PC-3 (cell line): Measurements from ENCODE around the gene LYPD3. TPM values are rescaled to one million over a fixed set of nuclear protein-coding genes. Genes with fewer than 3 reads are reported as not detected.

Source experiments
- ATAC-seq: fragments of 200-7000 bp; cut with Tn5 transposase; 2 replicates; pipeline ENCODE4 v1.9.1; 2020; ENCODE audit warnings: mild to moderate bottlenecking, moderate library complexity
- BruUV-seq: library from RNA; stranded (reverse); fragments of 400-500 nt; replicated peaks from 2 replicates; lab custom pipeline; 2021; lab: Mats Ljungman, UMichigan
- CTCF ChIA-PET: fragments of 300-600 bp; sonication (Branson Sonifier 250); formaldehyde crosslinking; loops from one replicate; lab custom pipeline; 2022; ENCODE audit warnings: antibody characterized with exemption; lab: Charles Lee
- POLR2A ChIA-PET: fragments of 300-600 bp; sonication (Branson Sonifier 250); formaldehyde crosslinking; loops from one replicate; lab custom pipeline; 2022; ENCODE audit warnings: antibody characterized with exemption; ENCODE audit not compliant: unreplicated experiment; lab: Charles Lee
- DNase-seq: peaks from one replicate; pipeline ENCODE4 v3.0.0-alpha.2; 2015
- H2AFZ ChIP-seq: fragments of 300-600 bp; sonication (generic); 2 replicates; pipeline ENCODE4 v1.6.0; 2016; ENCODE audit warnings: antibody characterized with exemption, low read length
- H3F3A ChIP-seq: fragments of 300-600 bp; sonication (generic); one replicate; pipeline ENCODE4 v1.6.0; 2017; ENCODE audit warnings: antibody characterized with exemption, low read length, control low read depth, mild to moderate bottlenecking; ENCODE audit not compliant: unreplicated experiment
- H3K27ac ChIP-seq: fragments of 300-600 bp; sonication (generic); 2 replicates; pipeline ENCODE4 v1.5.1; 2016; ENCODE audit warnings: mild to moderate bottlenecking, low read length
- H3K27me3 ChIP-seq: fragments of 300-600 bp; sonication (generic); 2 replicates; pipeline ENCODE4 v1.6.1; 2016; ENCODE audit warnings: low read length, mixed read lengths
- H3K36me3 ChIP-seq: fragments of 300-600 bp; sonication (generic); 2 replicates; pipeline ENCODE4 v1.6.1; 2016; ENCODE audit warnings: low read depth, mixed run types, low read length, mixed read lengths
- H3K4me1 ChIP-seq: fragments of 300-600 bp; sonication (generic); 2 replicates; pipeline ENCODE4 v1.5.1; 2016; ENCODE audit warnings: low read length; ENCODE audit not compliant: insufficient read depth
- H3K4me2 ChIP-seq: fragments of 300-600 bp; sonication (generic); 2 replicates; pipeline ENCODE4 v1.6.0; 2016; ENCODE audit warnings: low read length
- H3K4me3 ChIP-seq: fragments of 300-600 bp; sonication (generic); 2 replicates; pipeline ENCODE4 v1.5.1; 2016; ENCODE audit warnings: mild to moderate bottlenecking, low read length, mixed read lengths
- H3K79me2 ChIP-seq: fragments of 300-600 bp; sonication (generic); 2 replicates; pipeline ENCODE4 v1.6.1; 2017; ENCODE audit warnings: low read length, mixed read lengths
- H3K9ac ChIP-seq: fragments of 300-600 bp; sonication (generic); 2 replicates; pipeline ENCODE4 v1.6.0; 2016; ENCODE audit warnings: mild to moderate bottlenecking, low read length
- H3K9me2 ChIP-seq: fragments of 300-600 bp; sonication (generic); replicated peaks from 2 replicates; pipeline ENCODE4 v1.6.1; 2016; ENCODE audit warnings: mixed run types, low read length, mixed read lengths
- H3K9me3 ChIP-seq: fragments of 300-600 bp; sonication (generic); 2 replicates; pipeline ENCODE4 v1.6.1; 2016; ENCODE audit warnings: low read length, mixed read lengths
- H4K20me1 ChIP-seq: fragments of 300-600 bp; sonication (generic); 2 replicates; pipeline ENCODE4 v1.6.1; 2016; ENCODE audit warnings: low read length, mixed read lengths
- EZH2 ChIP-seq: fragments of 300-600 bp; sonication (generic); IDR thresholded peaks from one replicate; pipeline ENCODE4 v1.6.1; 2017; ENCODE audit warnings: antibody characterized with exemption, mild to moderate bottlenecking, low read length; ENCODE audit not compliant: unreplicated experiment
- EZH2phosphoT487 ChIP-seq: fragments of 300-600 bp; sonication (generic); IDR thresholded peaks from 2 replicates; pipeline ENCODE4 v1.6.1; 2018; ENCODE audit warnings: mild to moderate bottlenecking, antibody characterized with exemption, low read length, borderline replicate concordance
- intact Hi-C: fragments of 100-400 bp; cut with micrococcal nuclease; formaldehyde crosslinking; loops from 2 replicates; pipeline ENCODE4 v1.9.0; 2023
- total RNA-seq: library from RNA; depleted of rRNA; stranded (reverse); fragments of >200 nt; gene quantifications from 2 replicates; pipeline ENCODE4 v1.2.3, GENCODE V29; 2014
- TF ChIP-seq, protein P1 (sequence below): fragments of 300-600 bp; sonication (generic); conservative IDR thresholded peaks from 2 replicates; pipeline ENCODE4 v1.5.1; 2017; ENCODE audit warnings: antibody characterized with exemption, low read depth, mild to moderate bottlenecking, low read length

Gene LYPD3
- total RNA-seq, 1 experiment from 2014 or later = 16.8 TPM

DNA sequence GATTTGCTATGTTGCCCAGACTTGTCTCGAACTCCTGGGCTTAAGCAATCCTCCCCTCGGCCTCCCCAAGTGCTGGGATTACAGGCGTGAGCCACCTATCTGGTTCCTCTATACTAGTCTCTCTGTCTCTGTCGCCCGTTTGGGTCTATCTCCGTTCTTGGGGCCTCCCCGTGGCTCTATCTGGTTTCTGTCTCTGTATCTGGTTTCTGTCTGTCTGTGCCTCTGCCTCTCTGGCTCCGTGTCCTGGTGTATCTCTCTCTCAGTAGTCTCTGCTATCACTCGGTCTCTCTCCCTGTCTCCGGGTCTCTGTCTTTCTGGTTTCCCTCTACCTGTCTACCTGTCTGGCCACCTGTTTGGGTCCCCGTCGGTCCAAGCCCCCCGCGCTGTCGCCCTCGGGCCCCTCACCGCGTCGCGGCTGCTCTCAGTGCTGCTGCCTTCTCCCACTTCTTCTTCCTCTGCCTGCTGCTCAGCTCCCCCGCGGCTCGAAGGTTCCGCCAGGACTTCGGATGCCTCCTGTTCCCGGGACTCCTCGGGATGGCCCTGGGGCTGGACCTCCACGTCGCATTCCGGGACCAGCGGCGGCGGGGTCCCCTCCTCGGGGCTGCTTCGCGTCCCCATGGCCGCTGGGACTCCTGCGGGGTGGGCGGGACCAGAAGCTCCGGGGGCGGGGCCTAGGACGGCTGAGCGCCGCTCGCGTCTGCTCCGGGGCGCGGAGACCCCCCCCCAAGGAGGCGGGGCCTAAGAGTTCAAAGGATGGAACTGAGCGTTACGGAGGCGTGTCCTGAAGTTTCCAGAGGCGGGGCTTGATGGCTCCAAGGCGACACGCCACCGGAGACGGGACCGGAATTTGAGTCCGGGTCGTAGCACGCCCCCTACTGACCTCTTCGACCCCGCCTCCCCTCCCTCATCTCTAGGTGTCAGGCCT lies 38.4 kb upstream of the LYPD3 start:
- Histone ChIP-seq H3K79me2 (no peaks in the 10 kb centered on the region), H3F3A (no peaks in the 10 kb centered on the region), H3K4me2 (peak overlapping the region; percentile 97), H3K27me3 (no peaks in the 10 kb centered on the region), H4K20me1 (no peaks in the 10 kb centered on the region), H3K9me3 (no peaks in the 10 kb centered on the region), H3K4me1 (0 out of 2 replicates have a peak, but pooled peaks cover 9% of the 10 kb centered on the region), H3K27ac (no peak overlapping the region), H3K9me2 (no peaks in the 10 kb centered on the region), H2AFZ (peak overlapping the region; percentile 99), H3K36me3 (no peaks in the 10 kb centered on the region), H3K9ac (peak overlapping the region; percentile 69), H3K4me3 (peak overlapping the region; percentile 84)
- no peak for TF ChIP-seq EZH2
- TF ChIP-seq, protein P1, sequence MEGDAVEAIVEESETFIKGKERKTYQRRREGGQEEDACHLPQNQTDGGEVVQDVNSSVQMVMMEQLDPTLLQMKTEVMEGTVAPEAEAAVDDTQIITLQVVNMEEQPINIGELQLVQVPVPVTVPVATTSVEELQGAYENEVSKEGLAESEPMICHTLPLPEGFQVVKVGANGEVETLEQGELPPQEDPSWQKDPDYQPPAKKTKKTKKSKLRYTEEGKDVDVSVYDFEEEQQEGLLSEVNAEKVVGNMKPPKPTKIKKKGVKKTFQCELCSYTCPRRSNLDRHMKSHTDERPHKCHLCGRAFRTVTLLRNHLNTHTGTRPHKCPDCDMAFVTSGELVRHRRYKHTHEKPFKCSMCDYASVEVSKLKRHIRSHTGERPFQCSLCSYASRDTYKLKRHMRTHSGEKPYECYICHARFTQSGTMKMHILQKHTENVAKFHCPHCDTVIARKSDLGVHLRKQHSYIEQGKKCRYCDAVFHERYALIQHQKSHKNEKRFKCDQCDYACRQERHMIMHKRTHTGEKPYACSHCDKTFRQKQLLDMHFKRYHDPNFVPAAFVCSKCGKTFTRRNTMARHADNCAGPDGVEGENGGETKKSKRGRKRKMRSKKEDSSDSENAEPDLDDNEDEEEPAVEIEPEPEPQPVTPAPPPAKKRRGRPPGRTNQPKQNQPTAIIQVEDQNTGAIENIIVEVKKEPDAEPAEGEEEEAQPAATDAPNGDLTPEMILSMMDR = no peak; the same call in 1 of the 2 replicates
- no peak for TF ChIP-seq EZH2phosphoT487
- no TSS peak for BruUV-seq
- DNase-seq (peak; percentile 91), ATAC-seq (peak; percentile 92)
- POLR2A ChIA-PET = interaction anchor here (0.6 to 0.7 kb wide), 3 partner anchors 27 to 306 kb away, joined by 3 to 25 read pairs (median 6); partner anchors contain the start of gene PLAUR
- intact Hi-C loops = loop anchor here (5.0 kb wide), 2 partner anchors 41 to 56 kb away; no protein-coding TSS in a partner anchor
- CTCF ChIA-PET = interaction anchor here (0.5 to 1.9 kb wide), 6 partner anchors 16 to 1412 kb away, joined by 3 to 14 read pairs (median 4); no protein-coding TSS in a partner anchor

DNA sequence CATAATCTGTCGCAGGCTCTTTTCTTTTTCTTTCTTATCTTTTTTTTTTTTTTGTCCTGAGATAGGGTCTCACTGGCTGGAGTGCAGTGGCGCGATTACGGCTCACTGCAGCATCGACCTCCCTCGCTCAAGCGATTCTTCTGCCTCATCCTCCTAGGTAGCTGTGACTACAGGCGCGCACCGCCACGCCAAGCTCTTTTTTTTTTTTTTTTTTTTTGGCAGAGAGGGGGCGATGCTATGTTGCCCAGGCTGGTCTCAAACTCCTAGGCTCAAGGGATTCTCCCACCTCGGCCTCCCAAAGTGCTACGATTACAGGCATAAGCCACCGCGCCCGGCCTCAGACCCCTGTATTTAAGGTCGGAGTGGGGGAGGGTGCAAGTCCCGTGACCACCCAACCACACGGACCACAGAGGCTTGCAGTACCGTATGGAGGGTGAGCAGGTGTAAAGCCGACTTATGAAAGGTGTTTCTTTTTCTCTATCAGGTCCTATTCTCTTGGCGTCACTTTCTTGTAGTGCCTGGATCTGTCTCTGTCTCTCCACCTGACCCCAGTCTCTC lies 37.1 kb upstream of the LYPD3 start:
- Histone ChIP-seq H3K9me2 (no peaks in the 10 kb centered on the region), H3K4me3 (no peak overlapping the region; the same call in 1 of the 2 replicates), H3K27me3 (no peaks in the 10 kb centered on the region), H3K9ac (no peak overlapping the region), H3K4me2 (peak overlapping the region; percentile 97; the same call in 1 of the 2 replicates), H3F3A (no peaks in the 10 kb centered on the region), H4K20me1 (no peaks in the 10 kb centered on the region), H3K27ac (no peak overlapping the region), H3K79me2 (no peaks in the 10 kb centered on the region), H3K36me3 (no peaks in the 10 kb centered on the region), H3K9me3 (no peaks in the 10 kb centered on the region), H2AFZ (no peak overlapping the region), H3K4me1 (0 out of 2 replicates have a peak, but pooled peaks cover 9% of the 10 kb centered on the region)
- intact Hi-C loops = loop anchor here (5.0 kb wide), 2 partner anchors 40 to 55 kb away; no protein-coding TSS in a partner anchor
- BruUV-seq = no TSS peak
- ChIA-PET POLR2A (no interaction called here), CTCF (interaction anchor here (0.6 kb wide), 1 partner anchor 40 kb away, joined by 4 read pairs; no protein-coding TSS in a partner anchor)
- TF ChIP-seq, protein P1 = no peak
- TF ChIP-seq EZH2phosphoT487 (no peak), EZH2 (no peak)
- no peak for DNase-seq
- no peak for ATAC-seq
